ENCODE results near the gene FAM117B.
"Not testable (repeated sequence)": the region's sequence is repeated elsewhere in the genome, so short reads cannot be mapped to it uniquely, and the experiment has no call there.

The FAM117B gene

DNA sequence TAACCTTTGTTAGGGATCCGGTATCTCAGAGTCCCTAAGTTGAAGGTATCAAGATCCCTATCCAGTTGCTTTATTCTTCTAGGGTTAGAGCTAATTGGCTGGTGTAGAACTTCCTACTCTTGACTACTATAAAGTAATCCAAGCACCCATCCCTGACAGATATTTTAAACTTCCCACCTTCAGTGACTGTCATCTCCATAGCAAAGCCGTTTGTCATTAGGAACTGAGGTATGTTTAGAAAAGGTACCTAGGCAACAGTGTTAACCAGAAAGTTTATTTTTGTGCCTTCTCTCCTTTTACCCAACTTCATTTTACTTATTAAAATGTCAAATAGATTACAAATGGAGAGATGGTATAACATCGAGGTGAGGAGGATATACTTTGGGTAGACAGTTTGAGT lies 4.5 kb downstream of the FAM117B start:
- no peak for DNase-seq

DNA sequence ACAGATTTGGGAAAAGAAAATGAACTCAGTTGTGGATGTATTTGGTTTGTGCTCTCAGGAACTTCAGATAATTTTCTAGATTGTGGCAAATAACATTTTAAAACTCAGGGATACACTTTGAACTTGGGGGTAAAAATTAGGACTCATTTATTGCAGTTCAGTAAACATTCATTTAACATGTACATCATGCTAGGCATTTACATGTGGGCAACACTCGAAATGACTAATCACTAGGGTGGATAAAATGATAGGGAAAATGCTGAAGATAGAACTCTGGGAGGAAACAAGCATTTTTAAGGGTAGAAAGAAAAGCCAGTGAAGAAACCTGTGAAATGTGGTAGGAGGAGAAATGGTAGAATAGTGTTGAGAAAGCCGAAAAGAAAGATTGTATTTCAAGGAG lies 7.8 kb downstream of the FAM117B start:
- DNase-seq: no peak

DNA sequence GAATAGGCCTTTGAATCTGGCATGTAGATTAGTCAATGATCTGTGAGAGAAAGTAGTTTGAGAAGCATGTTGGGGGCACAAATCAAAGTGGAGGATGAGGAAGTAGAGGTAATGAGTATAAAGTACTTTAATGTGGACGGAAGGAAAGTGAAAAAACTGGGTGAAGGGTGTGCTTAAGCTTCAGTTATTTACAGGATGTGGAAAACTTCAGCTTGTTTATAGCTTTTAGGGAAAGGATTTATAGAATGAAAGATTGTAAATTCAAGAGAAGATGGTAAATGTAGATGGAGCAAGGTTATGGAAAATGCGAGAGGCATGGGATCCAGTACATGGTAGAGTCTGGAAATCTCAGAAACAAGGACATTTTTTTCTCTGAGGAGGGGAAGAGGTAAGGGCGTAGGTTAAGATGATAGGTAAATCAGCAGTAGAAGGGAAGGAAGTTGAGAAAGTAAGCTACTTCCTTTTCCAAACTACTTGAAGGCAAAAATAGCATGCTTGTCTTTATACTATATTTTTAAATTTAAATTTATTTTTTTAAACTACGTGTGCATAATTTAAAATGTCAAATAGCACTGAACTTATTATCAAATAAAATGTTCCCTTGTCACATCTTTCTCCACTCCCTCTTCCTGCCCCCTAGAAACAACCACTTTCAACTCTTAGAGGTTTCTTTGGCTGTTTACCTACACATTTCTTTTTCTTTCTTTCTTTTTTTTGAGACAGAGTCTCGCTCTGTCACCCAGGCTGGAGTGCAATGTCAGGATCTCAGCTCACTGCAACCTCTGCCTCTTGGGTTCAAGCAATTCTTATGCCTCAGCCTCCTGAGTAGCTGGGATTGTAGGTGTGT lies 8.5 kb downstream of the FAM117B start:
- DNase-seq: no peak

DNA sequence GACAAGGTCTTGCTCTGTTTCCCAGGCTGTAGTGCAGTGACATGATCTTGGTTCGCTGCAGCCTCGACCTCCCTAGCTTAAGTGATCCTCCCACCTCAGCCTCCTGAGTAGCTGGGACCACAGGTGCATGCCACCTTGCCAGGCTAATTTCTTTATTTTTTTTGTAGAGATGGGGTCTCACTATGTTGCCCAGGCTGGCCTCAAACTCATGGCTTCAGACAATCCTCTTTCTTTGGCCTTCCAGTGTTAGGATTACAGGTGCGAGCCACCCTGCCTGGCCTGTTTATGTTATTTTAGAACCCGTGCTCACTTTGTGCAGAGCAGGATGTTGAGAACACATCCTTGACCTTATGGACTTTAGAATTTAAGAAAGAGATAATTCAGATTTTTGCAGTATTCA lies 17.4 kb downstream of the FAM117B start:
- no peak for DNase-seq

DNA sequence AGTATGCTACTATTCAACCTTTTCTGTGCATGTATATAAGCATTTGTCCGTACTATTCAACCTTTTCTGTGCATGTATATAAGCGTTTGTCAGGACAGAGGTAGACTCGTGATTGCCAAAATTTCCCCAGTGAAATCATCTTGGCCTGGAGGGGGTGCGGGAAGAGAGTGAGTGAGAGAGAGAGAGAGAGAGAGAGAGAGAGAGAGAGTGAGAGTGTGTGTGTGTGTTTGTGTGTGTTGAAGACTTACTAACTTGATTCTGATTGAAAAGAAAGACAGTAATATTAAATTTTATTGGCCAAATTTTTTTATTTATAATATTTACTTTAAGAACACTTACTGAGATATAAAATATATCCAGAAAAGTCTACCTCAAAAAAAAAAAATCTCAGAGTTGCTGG lies 19.1 kb downstream of the FAM117B start:
- DNase-seq: no peak

DNA sequence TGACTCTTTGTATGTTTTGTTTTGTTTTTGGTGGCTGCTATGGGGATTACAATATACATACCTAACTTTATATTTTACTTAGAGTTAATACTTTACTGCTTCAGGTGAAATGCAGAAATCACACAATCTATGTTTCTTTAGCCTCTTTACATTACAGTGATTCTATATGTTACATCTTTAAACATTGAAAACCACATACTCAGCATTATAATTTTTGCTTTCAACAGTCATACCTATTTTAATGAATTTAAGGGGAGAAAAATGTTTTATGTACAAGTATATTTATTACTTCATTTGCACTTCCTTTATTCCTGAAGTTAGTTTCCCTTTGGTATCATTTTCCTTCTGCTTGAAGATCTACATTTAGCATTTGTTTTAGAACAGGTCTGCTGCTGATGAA lies 23.1 kb downstream of the FAM117B start:
- DNase-seq: no peak

DNA sequence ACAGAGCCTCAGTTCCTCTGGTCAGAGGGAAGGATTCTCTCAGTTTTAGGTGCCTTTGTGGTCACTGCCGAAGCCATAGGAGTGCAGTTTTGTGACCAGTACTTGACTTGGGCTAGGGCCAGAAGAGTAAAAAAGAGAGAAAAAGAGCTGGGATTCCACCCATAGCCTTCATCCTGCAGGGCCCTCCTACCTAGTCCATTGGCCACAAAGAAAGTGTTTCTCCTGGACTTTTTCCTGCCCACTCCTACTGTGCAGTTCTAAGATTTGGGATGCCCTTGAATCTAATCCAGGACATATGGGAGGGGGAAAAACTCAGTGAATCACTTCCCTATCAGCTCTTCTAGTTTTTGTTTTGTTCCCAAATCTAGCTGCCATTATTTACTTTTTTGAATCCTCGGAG lies 26.0 kb downstream of the FAM117B start:
- DNase-seq: no peak

DNA sequence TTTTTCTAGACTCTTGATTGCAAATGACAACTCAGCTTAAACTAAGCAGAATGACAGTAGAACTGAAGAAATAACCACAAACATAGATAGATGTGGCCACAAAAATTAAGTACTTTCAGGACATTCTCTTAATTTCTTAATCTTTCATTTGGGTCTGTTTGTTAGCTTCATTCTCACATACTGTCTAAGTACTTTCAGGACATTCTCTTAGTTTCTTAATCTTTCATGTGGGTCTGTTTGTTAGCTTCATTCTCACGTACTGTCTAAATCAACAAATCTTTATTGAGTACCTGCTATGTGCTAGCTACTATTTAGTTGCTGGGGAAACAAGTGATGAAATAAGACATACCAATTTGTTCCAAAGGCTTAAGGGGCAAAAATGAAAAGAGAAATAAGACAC lies 35.1 kb downstream of the FAM117B start:
- DNase-seq: no peak

DNA sequence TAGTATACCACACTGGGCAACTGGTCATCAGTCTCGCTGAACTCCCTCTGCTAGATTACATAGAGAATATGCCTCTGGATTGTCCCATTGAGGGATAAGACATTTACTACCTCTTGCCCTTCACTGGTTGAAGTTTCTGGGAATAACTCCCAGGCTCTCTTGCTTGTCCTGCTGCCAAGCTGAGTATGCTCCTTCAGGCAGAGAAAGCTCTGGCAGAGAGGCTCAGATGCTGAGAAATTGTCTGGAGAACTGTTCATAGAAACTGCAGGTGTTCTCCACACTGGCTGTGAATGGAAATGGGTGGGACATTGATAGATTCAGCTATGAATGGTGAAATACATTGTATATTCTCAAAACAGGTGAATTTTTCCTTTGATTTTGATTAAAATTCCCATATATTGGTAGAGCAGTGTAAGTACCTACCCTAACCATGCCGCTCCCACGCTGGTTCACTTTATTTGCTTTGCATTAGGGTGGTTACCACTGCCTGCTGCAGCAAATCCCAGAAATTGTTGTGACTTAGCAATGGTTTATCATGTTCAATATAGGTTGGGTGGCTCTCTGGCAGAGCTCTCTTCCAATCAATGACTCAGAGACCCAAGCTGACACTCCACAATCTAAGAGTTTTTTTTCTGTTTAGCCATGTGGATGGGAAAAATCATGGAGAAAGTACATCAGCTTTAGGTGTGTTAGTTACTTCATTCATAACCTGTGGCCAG lies 36.7 kb downstream of the FAM117B start:
- DNase-seq: no peak

DNA sequence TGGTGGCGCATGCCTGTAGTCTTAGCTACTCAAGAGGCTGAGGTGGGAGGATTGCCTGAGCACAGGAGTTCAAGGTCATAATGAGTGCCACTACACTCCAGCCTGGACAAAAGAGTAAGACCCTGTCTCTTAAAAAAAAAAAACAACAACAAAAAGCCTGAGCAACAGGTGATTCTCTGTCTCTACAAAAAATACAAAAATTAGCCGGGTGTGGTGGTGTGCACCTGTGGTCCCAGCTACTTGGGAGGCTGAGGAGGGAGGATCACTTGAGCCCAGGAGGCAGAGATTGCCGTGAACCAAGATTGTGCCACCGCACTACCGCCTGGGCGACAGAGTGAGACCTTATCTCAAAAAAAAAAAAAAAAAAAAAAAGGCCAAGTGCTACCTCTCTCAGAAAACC lies 40.3 kb downstream of the FAM117B start:
- DNase-seq: not testable (repeated sequence)

DNA sequence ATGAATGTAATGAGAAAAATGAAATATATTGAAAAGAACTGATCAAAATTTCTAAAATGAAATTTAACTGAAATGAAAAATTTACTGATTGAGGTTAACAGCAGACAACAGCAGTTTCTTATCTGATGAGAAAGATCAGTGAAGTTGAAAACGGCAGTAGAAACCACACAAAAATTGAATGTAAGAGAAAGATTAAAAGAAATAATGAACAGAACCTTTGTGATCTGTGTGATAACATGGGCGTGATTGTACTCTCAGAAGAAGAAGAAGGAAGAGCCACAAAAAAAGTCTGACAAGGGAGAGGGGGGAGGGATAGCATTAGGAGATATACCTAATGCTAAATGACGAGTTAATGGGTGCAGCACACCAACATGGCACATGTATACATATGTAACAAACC lies 45.2 kb downstream of the FAM117B start:
- no peak for DNase-seq

DNA sequence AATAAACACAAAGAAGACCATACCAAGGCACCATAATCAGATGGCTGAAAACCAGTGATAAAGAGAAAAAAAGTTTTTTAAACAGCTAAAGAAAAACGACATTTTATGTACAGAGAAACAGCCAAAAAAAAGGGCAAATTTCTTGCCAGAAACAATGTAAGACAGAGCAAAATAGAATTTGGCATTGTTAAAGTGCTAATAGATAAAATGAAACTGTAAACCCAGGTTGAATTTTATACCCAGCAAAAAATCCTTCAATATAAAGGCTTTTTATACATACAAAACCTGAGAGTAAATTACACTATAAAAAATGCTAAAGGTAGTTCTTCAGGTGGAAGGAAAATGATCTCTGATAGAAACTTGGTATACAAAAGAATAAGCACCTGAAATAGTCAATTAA lies 45.7 kb downstream of the FAM117B start:
- DNase-seq: no peak

DNA sequence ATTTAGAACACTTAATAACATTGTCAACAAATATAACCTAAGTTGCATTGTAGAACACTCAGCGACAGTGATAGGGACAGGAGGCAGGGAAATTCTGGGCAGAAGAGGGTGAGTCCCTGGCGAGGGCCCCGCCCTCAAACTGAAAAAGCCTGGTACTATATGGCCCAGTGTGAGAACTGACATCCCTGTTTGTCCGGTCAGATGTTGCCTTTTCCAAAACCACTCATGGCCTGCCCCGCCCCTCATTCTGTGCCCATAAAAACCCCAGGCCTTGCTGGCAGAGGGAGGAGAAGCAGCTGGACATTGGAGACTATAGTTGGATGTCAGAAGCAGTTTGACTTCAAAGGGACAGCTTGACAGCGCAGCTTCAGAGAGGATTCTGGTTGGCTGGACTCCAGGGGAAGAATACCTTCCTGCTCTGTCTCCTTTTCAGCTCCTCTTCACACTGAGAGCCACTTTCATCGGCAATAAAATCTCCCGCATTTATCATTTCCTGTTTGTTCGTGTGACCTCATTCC lies 47.0 kb downstream of the FAM117B start:
- no peak for DNase-seq

DNA sequence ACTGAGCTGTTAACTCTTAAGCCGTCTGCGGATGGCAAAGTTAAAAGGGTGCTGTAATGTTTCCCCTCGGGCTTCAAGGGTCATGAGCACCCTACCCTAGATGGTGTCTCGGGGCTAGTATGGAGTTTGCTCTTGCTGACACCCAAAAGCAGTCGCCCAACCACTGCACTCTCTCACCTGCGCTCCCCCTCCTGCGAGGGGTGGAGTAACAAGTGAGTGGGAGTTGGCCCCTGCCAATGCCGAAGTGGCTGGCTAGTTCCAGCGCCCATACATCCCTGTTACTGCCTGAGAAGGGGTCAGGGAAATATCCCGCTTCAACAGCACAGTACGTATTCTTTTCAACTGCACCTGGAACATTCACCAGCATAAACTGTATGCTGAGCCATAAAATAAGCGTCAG lies 47.5 kb downstream of the FAM117B start:
- DNase-seq: no peak

DNA sequence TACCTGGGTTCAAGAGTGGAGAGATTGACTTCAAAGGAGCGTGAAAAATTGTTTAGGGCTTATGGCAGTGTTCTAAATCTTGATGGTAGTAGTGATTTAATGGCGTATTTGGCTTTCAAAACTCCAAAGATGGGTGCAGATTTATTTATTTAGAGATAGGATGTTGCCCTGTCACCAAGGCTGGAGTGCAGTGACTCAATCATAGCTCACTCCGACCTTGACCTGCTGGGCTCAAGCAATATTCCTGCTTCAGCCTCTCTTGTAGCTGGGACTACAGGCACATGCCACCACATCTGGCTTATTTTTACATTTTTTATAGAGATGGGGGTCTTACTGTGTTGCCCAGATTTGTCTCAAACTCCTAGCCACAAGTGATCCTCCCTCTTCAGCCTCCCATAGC lies 52.5 kb downstream of the FAM117B start:
- no peak for DNase-seq

DNA sequence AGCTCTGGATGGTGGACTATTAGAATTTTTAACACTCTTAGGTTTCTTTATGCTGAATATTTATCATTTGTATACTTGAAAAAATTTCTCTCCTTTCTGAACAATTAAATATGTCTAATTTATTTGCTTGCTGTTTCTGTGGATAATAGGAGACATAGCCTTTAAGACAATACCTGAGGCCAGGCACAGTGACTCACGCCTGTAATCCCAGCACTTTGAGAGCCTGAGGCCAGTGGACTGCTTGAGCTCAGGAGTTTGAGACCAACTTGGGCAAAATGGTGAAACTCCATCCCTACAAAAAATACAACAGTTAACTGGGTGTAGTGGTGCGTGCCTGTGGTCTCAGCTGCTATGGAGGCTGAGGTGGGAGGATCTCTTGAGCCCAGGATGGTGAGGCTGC lies 54.7 kb downstream of the FAM117B start:
- no peak for DNase-seq

DNA sequence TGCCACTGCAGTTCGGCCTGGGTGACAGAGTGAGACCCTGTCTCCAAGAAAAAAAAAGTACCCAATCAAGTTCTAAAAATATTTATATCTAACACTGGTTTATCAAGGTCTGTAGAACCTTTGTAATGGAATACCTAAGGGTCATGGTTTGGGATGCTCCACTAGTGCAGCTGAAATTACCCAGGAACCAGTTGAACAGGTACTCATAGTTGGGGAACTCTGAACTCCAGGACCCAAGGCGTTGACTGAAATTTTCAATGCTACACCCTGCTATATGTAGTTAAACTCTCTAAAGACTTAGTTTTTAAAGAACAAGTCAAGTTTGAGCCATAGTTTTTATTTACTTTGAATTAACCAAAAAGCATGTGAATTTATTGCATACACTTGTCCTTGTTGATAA lies 55.1 kb downstream of the FAM117B start:
- DNase-seq: no peak

DNA sequence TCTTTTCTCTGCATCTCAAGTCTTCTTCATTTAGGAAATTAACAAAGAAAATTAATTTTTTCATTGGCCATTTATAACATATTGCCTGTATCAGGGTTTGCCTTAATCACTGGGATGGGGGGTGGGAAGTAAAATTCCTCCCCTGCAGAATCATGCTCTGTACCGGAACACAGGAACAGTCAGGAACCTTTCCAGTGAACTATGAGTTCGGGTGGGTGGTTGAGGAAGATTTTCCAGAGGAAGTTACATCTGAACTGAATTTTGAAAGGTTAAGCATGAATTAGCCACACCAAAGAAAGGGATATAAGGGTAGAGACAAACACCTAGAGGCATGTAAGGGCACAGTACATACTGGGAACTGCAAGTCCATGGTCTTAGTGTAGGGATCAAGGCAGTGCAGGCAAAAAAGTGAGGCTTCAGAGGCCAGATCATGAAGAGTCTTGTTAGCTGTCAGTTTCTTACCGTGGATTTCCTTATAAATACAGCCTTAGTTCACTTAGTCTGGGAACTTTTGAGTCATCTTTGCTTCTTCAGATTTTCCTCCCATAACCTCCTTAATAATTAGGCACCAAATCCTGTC lies 55.6 kb downstream of the FAM117B start:
- DNase-seq: no peak

DNA sequence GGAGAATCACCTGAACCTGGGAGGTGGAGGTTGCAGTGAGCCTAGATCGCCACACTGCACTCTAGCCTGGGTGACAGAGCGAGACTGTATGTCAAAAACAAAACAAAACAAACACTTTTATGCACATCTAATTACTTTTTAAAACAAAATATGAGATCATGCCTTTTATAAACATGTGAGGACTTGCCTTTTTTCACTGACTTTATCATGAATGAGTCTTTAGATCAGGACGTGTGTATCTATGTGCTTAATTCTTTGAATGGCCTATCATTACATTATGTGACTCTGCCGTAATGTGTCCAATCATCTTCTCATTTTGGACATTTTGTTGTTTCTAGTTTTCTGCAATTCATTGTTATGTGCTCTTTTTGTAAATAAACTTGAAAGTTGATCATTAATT lies 58.7 kb downstream of the FAM117B start:
- DNase-seq: no peak

DNA sequence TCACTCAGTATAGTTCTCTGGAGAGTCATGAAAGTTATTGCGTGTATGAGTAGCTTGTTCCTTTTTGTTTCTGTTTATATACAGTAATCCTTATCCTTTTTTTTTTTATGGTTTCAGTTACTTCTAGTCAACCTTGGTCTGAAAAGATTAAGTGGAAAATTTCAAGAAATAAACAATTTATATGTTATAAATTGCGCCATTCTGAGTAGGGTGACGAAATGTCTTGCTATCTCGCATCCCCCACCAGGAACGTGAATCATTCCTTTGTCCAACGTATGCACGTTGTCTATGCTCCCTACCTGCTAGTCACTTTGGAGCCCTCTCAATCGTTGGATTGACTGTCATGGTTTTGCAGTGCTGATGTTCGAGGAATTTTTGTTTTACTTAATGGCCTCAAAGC lies 60.4 kb downstream of the FAM117B start:
- DNase-seq: no peak

DNA sequence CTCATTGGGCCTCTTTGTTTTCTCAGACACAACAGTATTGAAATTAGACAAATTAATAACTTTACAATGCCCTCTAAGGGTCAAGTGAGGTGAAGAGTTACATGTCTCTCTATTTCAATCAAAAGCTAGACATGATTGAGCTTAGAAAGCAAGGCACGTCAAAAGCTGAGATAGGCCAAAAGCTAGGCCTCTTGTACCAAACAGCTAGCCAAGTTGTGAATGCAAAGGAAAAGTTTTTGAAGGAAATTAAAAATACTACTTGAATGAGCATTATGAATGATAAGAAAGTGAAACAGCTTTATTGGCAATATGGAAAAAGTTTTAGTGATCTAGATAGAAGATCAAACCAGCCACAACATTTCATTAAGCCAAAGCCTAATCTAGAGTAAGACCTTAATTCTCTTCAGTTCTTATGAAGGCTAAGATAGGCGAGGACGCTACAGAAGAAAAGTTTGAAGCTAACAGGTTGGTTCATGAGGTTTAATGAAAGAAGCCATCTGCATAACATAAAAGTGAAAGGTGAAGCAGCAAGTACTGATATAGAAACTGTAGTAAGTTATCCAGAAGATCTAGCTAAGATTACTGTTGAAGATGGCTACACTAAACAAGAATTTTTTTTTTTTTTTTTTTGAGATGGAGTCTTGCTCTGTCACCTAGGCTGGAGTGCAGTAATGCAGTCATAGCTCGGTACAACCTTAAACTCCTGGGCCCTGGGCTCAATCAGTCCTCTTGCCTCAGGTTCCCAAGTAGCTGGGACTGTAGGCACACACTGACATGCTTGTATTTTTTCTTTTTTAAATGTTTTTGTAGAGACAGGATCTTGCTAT lies 65.5 kb downstream of the FAM117B start:
- DNase-seq: no peak

DNA sequence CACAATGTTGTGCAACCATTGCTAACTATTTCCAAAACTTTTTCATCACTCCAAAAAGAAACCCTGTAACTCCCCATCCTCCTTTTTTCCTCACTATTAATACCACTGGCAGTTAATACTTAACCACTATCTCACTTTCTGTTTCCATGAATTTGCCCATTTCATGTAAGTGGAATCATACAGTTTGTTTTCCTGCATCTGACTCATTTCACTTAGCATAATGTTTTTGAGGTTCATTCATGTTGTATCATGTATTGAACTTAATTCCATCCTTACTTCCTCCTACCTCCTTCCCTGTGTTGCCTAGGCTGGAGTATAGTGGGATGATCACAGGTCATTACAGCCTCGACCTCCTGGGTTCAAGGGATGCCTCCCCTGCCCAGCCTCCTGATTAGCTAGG lies 68.3 kb downstream of the FAM117B start:
- DNase-seq: no peak

DNA sequence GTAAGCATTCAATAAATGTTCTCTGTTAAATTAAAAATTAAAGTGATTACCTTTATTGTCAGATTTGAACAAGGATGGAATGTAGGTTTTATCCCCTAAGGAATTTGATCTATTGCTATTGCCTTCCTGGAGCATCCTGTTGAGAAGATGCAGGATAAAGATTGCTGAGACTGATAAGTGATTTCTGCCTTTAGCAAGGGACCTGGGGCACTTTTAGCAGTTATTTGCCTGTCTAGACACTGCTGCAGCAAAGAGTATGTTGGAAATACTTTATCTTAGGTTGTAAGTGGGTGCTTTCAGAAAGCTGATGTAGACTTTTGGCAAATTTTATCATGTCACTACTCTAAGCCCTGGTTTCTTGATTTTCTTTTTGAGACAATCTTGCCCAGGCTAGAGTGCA lies 69.5 kb downstream of the FAM117B start:
- no peak for DNase-seq
